GM18867 (cell line): ENCODE results near the gene SEPTIN1.
"Not testable (repeated sequence)": the region's sequence is repeated elsewhere in the genome, so short reads cannot be mapped to it uniquely, and the experiment has no call there.

Source experiments
- ATAC-seq: cut with Tn5 transposase; IDR thresholded peaks from one replicate; pipeline ENCODE4 v1.9.1; 2021; ENCODE audit warnings: mild to moderate bottlenecking, moderate library complexity; ENCODE audit not compliant: unreplicated experiment

SEPTIN1 gene

GRCh38 chr16:30358577-30358936, 23.8 kb downstream of the SEPTIN1 start:
- no peak for ATAC-seq

- no peak for ATAC-seq
Observed at GRCh38 chr16:30357715-30358576, 24.4 kb downstream of the SEPTIN1 start.

DNA sequence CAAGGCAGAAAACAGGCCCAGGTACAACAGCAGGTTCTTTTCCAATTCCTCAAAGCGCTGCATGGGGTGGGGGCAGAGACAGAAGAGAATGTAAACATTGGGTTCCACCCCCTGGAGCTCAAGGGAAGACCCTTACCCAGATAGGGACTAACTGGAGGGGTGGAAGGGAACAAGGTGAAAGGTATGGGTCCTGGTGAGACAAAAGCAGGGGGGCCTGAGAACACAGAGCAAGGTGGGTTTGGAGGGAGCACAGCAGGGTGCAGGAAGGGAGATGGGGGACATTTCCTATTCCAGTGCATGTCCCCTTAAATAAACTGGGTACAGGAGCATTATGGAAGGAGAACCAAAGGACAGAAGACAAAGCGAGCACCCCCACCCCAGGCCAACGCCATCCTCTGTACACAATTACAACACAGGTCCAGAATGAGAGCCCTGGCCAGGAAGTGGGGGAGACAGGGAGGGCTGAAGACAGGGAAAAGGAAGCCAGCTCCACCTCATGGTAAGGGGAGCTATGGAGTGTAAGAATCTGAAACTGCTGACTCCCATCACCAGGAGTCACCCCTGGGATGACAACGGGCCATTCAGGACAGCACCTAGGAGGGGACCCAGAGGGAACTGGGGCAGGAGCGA, 25.2 kb downstream of the SEPTIN1 start:
- no peak for ATAC-seq

DNA sequence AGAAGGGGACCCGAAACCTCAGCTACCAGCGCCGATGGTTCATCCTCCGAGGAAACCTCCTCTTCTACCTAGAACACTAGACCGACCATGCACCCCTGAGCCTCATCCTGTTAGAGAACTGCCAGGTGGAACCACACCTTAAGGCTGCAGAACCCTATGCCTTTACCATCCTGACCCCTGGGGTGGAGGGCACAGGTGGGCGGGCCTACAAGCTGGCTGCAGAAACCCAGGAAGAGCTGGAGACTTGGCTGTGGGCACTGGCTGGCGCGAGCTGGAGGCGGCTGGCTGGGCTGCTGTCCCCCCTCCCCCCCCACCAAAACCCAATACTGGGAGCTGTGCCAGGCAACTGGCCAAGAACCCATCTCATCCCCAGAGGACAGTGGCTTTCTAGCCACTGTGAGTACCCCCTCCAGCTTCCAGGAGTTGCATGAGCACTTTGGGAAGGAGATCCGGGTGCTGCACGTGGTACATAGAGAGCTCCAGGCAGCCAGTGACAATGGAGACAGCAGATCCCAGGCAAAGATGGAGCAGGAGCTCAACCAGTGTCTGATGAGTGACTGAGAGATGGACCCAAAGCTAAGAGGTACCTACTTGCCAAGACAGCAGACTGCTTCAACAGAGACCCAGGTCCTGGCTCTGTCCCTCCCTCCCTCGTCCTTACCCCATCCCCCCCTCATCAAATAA, 25.8 kb downstream of the SEPTIN1 start:
- ATAC-seq, result no peak

DNA sequence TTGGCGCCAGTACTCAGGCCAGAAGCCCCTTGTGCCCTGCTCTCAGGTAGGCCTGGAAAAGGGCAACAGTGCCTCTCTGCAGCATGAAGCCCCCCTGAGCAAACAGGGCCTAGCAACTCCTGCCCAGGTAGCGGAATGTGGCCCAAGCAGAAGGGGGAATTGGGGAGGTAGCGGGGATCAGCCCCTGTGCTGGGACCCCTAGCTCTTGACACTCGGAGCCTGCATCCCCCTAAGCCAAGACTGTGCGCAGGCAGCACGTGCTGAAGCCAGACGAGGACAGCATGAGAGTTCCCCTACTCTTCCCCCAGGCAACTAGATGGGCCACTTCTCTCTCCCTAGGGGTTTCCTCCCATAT, 26.4 kb downstream of the SEPTIN1 start:
- no peak for ATAC-seq

DNA sequence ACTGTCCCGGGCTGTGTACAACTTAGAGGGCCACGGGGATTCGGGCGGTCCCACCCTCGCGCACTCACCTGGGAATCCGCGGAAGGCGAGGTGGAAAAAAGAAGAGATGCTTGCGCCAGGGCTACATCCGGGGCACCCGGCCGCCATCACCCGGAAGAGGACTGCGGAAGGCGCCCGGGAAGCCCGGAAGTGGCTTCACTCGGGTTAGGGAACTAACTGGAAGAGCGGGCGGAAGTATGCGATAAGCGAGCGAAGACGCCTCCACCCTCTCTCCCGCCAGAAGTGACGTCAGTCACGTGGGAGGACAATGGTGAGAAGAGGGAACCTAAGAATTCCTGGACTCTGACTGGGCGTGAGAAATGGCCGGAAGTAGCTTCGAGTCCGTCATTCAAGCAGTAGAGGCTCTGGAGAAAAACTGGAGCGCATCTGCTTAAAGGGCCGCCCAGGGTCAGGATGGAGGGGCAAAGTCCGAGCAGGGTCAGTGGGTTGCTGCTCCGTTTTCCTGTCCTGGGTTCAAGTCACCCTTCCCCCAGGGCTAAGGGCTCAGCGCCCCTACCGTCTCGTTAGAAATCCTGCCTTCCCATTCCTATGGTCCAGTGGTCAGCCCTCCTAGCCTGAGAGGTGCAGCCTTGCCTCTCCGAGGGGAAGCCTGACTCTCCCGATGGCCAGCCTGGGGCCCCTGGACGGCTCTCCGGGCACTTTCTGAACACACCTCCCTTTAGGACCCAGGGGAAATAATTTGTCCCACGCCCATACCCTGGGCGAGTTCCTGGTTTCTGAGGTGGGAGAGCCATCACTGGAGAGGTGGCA, 27.0 kb downstream of the SEPTIN1 start, which contains the start of gene CD2BP2:
TSS of gene CD2BP2 (minus strand) at position 165 of the 810 bp plus-strand sequence. CDS start 627 bp downstream, outside the sequence.
- ATAC-seq, result peak; percentile 54

DNA sequence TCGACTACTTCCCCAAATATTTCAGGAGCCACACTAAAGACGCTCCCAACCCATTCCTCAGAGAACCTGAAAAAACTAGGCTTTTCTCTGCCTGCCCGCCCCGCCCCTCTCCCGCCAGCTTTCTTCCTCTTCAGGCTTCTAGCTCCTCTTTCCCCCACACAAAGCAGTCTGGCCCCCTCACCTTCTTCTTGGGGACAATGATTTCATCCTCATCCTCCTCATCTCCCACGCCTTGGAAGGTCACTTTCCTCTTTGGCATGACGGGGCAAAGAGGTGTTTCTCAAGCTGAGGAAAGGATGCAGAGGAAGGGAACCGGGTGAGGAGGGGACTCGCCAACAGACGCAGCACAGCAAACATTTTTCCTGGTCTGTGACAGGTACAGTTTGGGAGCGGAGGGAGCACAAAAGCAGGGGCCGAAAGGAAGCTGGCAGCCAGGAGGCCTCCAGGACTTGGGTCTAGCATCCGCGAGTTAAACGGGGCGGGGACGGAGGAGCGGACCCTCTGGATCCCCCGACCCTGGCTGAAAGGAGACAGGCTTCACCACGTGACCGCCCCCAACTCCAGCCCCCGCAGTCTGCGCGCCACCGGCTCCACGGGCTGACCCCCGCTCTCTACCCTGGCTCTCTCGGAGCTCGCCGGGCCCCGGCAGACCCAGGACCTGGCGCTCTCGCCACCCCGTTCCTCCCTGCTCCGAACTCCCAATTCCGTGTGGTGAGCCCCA, 27.8 kb downstream of the SEPTIN1 start:
- ATAC-seq, result peak; percentile 3

GRCh38 chr16:30353438-30354129, 28.8 kb downstream of the SEPTIN1 start:
- no peak for ATAC-seq

- ATAC-seq, result no peak
Observed at GRCh38 chr16:30352488-30353401, 29.6 kb downstream of the SEPTIN1 start.

- no peak for ATAC-seq
Observed at GRCh38 chr16:30351586-30352419, 30.6 kb downstream of the SEPTIN1 start.

DNA sequence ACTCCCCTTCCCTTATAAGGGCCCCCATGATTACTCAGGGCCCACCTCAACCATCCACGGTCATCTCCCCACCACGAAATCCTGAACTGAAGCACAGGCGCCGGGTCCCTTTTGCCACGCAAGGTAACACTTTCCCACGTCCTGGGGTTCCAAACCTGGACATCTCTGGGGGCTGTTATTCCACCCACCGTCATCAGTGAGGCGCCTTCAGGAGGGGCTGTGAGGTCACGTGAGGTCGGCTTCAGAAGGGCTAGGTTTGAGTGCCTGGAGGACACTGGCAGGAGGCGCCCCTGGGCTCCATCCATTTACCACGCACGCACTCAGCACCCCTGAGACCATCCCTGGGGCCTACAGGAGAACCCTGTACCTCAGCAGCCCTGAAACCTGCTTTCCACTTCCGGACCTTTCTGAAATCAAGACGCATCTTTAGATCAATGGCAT, 31.3 kb downstream of the SEPTIN1 start:
- ATAC-seq, result no peak

DNA sequence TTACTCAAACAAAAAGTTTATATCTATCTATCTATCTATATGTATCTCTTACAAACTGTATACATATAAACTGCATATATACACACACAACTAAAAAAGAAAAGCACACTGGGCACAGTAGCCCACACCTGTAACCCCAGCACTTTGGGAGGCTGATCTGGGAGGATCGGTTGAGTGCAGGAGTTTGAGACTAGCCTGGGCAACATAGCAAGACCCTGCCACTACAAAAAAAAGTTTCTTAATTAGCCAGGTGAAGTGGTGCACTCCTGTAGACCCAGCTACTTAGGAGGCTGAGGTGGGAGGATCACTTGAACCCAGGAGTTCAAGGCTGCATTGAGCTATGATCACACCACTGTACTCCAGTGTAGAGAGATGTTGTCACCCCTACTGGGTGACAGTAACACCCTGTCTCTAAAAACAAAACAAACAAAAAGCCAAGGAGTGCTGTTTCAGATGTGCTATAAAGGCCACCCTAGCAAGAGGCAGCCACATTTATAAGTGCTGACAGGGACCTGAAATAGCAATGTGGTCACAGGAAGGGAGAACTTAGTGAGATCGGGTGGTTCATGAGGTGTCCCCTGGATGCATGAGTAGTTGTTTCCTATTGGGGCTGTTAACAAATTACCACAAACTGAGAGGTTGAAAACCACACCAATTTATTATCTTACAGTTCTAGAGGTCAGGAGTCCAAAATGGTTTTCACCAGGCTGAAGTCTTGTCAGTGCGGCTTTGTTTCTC, 32.1 kb downstream of the SEPTIN1 start:
- ATAC-seq, result peak; percentile 48

- no peak for ATAC-seq
Observed at GRCh38 chr16:30349675-30350074, 32.7 kb downstream of the SEPTIN1 start.

DNA sequence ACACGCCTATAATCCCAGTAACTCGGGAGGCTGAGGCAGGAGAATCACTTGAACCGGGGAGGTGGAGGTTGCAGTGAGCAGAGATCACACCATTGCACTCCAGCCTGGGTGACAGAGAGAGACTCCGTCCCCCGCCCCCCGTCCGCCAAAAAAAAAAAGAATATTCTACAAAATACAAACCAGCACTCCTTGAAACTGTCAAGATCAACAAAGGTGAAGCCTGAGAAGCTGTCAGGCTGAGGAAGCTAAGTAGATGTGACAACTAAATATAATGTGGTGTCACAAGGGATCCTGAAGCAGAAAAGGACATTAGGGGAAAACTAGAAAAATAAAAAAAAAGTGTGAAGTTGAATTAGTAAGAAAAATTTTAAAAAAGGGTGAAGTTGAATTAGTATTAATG, 33.4 kb downstream of the SEPTIN1 start:
- no peak for ATAC-seq

GRCh38 chr16:30348113-30348512, 34.2 kb downstream of the SEPTIN1 start:
- ATAC-seq, result no peak

DNA sequence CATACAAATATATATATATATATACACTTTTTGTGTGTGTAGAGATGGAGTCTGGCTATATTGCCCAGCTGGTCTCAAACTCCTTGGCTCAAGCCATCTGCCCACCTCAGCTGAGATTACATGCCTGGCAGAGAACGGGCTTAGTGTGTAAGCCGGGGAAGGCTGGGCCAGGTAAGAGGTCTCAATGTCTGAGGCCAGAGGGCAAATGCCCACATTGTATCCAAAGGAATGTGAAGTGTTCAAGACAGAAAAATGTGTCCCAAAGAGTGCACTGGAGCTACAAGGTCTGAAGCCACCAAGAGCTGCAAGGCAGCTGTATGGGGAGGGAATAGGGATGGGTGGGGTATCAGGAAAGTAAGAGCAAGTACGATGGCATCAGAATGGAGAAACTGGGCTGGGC, 36.1 kb downstream of the SEPTIN1 start:
- ATAC-seq, result no peak

DNA sequence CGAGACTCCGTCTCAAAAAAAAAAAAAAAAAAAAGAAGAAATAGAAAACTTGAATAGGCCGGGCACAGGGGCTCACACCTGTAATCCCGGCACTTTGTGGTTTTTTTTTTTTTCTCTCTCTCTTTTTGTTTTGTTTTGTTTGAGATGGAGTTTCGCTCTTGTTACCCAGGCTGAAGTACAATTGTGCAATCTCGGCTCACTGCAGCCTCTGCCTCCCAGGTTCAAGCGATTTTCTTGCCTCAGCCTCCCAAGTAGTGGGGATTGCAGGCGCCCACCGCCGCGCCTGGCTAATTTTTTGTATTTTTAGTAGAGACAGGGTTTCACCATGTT, 38.9 kb downstream of the SEPTIN1 start:
- not testable (repeated sequence) for ATAC-seq
